Natural killer cell (primary cell): Measurements from ENCODE around the gene CALHM6. TPM values are rescaled to one million over a fixed set of nuclear protein-coding genes. Genes with fewer than 3 reads are reported as not detected.

Source experiments
- ATAC-seq, 3 donors: fragments of 150-1000 bp in 2 of 3; fragments of 200-7000 bp in 1 of 3; cut with Tn5 transposase; 1 replicate in 1 of 3; 2 replicates in 2 of 3; pipeline ENCODE4 v1.10.0; 2021; ENCODE audit warnings: mild to moderate bottlenecking in 2 of 3, moderate library complexity in 2 of 3
- DNase-seq, 2 donors: peaks; one replicate each; pipeline versions ENCODE4 v3.0.0 to v3.0.0-alpha.2; 2013 to 2021; ENCODE audit warnings: mixed read lengths in 1 of 2
- H3K27ac ChIP-seq: one replicate; pipeline ENCODE4 v1.5.1; 2013; ENCODE audit warnings: mild to moderate bottlenecking, low read length
- H3K27me3 ChIP-seq: one replicate; pipeline ENCODE4 v1.6.1; 2013; ENCODE audit warnings: low read length; ENCODE audit not compliant: control insufficient read depth, insufficient read depth
- H3K36me3 ChIP-seq: one replicate; pipeline ENCODE4 v1.6.1; 2013; ENCODE audit warnings: low read length; ENCODE audit not compliant: control insufficient read depth, insufficient read depth
- H3K4me1 ChIP-seq: one replicate; pipeline ENCODE4 v1.6.1; 2013; ENCODE audit warnings: low read length; ENCODE audit not compliant: control insufficient read depth, insufficient read depth
- H3K4me3 ChIP-seq: one replicate; pipeline ENCODE4 v1.5.1; 2013; ENCODE audit warnings: low read length
- H3K9me3 ChIP-seq: one replicate; pipeline ENCODE4 v1.6.1; 2013; ENCODE audit warnings: low read length; ENCODE audit not compliant: control insufficient read depth, insufficient read depth
- H3K27ac Mint-ChIP-seq, 2 donors: one replicate each; pipeline ENCODE4 v1.8.0; 2022; ENCODE audit warnings: mild to moderate bottlenecking in 2 of 2, mixed read lengths in 2 of 2, moderate library complexity in 1 of 2
- H3K27me3 Mint-ChIP-seq, 2 donors: one replicate each; pipeline ENCODE4 v1.8.0; 2022; ENCODE audit warnings: low read depth in 2 of 2, mixed read lengths in 2 of 2
- H3K36me3 Mint-ChIP-seq: one replicate; pipeline ENCODE4 v1.8.0; 2022; ENCODE audit warnings: mixed read lengths
- H3K4me1 Mint-ChIP-seq, 2 donors: one replicate each; pipeline ENCODE4 v1.8.0; 2022; ENCODE audit warnings: mixed read lengths in 2 of 2
- H3K4me3 Mint-ChIP-seq: one replicate; pipeline ENCODE4 v1.8.0; 2022; ENCODE audit warnings: mild to moderate bottlenecking, moderate library complexity, mixed read lengths
- H3K9me3 Mint-ChIP-seq, 2 donors: one replicate each; pipeline ENCODE4 v1.8.0; 2022; ENCODE audit warnings: mixed read lengths in 2 of 2
- CTCF ChIP-seq: fragments of 200-600 bp; IDR thresholded peaks from one replicate; pipeline ENCODE4 v1.8.0; 2022; ENCODE audit warnings: antibody characterized with exemption
- WGBS: methylation state at CpG from one replicate; pipeline ENCODE4 v1.1.7; 2013; ENCODE audit warnings: missing lambda C conversion rate; ENCODE audit not compliant: insufficient coverage; 5-methylcytosine and 5-hydroxymethylcytosine counted together
- intact Hi-C: fragments of 100-400 bp; cut with micrococcal nuclease; formaldehyde crosslinking; loops from one replicate; pipeline ENCODE4 v1.14.2; 2022
- total RNA-seq, 4 donors: library from RNA; stranded (reverse); fragments of 120-200 nt in 1 of 4; gene quantifications; one replicate each; pipeline versions ENCODE4 v1.2.3 to v1.2.4, GENCODE V29; 2013 to 2022

CALHM6 gene
- total RNA-seq, 3 donors from 2014 or later (not counting 1 experiment from before 2014, with no cell fraction given), result 7.9 to 20.6 (median 12.3) TPM

DNA sequence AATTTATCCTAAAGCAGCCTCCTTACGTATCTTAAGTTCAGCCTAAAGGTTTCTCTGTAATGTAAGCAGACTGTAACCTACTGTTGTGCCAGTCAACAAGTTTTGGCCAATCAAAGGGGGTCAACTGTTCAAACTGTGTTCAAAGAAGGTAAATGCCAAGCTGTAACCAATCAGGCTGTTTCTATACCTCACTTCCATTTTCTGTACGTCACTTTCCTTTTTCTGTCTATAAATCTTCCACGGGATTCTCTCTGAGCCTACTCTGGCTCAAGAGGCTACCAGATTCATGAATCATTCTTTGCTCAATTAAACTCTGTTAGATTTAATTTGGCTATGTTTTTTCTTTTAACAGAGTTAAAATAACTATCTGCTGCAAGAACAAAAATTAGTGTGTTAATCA is 5.1 kb upstream of the CALHM6 start:
- H3K27me3 ChIP-seq, result no peaks in the 10 kb centered on the region
- peaks cover under 1% of the 10 kb centered on the region for H3K4me1 ChIP-seq
- intact Hi-C loops, result no loop called here
- no peaks in the 10 kb centered on the region for H3K36me3 ChIP-seq
- no peaks in the 10 kb centered on the region for H3K9me3 ChIP-seq
- no peak overlapping the region for H3K4me3 Mint-ChIP-seq
- H3K9me3 Mint-ChIP-seq, result no peaks in the 10 kb centered on the region
- H3K27me3 Mint-ChIP-seq, result peaks cover 3 to 12% of the 10 kb centered on the region in 2 donors
- no peak for DNase-seq
- H3K27ac Mint-ChIP-seq, result no peak overlapping the region
- ATAC-seq, result no peak
- no peaks in the 10 kb centered on the region for H3K36me3 Mint-ChIP-seq
- H3K27ac ChIP-seq, result no peak overlapping the region
- peaks cover 4 to 8% of the 10 kb centered on the region in 2 donors for H3K4me1 Mint-ChIP-seq
- WGBS, result 96% methylated on average over 3 of the region's 3 CpGs
- H3K4me3 ChIP-seq, result no peak overlapping the region
- no peak for TF ChIP-seq CTCF

DNA sequence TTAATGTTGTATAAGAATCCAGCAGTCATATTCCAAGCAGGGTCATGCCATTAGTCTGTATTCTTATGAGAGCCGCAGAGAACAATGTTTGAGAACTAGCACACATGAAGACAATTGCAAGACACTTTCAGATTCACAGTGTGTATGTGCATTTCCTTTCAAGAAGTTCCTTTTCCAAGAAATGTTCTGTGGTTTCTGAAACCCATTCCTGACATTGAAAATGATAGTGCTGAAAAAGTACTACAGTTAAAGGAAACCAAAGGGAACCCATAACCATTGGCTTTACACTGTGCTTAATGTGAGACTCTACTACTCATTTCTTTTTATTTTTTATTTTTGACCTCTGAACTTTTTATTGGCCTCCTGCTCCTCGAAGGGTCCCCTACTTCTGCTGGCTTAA is 4.2 kb upstream of the CALHM6 start:
- intact Hi-C loops, result no loop called here
- WGBS, result 68% methylated on average over 2 of the region's 2 CpGs
- Histone ChIP-seq H3K9me3 (no peaks in the 10 kb centered on the region), H3K4me3 (no peak overlapping the region), H3K27ac (no peak overlapping the region), H3K36me3 (no peaks in the 10 kb centered on the region), H3K27me3 (no peaks in the 10 kb centered on the region), H3K4me1 (peaks cover 9% of the 10 kb centered on the region)
- Mint-ChIP-seq H3K4me1 (peaks cover 10 to 12% of the 10 kb centered on the region in 2 donors), H3K27ac (no peak overlapping the region), H3K36me3 (no peaks in the 10 kb centered on the region), H3K27me3 (peaks cover 3 to 12% of the 10 kb centered on the region in 2 donors), H3K9me3 (no peaks in the 10 kb centered on the region), H3K4me3 (no peak overlapping the region)
- no peak for TF ChIP-seq CTCF
- ATAC-seq, result no peak
- no peak for DNase-seq

- no peak overlapping the region for H3K27ac ChIP-seq
- intact Hi-C loops, result no loop called here
- TF ChIP-seq CTCF, result no peak
- Mint-ChIP-seq H3K9me3 (no peaks in the 10 kb centered on the region), H3K4me3 (no peak overlapping the region), H3K27me3 (peaks cover 3 to 9% of the 10 kb centered on the region in 2 donors), H3K36me3 (no peaks in the 10 kb centered on the region), H3K27ac (no peak overlapping the region), H3K4me1 (peaks cover 16 to 19% of the 10 kb centered on the region in 2 donors)
- ATAC-seq (no peak), DNase-seq (no peak)
- H3K4me1 ChIP-seq, result peaks cover 15% of the 10 kb centered on the region
- H3K36me3 ChIP-seq, result no peaks in the 10 kb centered on the region
- no peak overlapping the region for H3K4me3 ChIP-seq
- WGBS, result 92% methylated on average over 8 of the region's 9 CpGs
- H3K27me3 ChIP-seq, result no peaks in the 10 kb centered on the region
- no peaks in the 10 kb centered on the region for H3K9me3 ChIP-seq
Observed at GRCh38 chr6:116458264-116458663, 2.9 kb upstream of the CALHM6 start.

DNA sequence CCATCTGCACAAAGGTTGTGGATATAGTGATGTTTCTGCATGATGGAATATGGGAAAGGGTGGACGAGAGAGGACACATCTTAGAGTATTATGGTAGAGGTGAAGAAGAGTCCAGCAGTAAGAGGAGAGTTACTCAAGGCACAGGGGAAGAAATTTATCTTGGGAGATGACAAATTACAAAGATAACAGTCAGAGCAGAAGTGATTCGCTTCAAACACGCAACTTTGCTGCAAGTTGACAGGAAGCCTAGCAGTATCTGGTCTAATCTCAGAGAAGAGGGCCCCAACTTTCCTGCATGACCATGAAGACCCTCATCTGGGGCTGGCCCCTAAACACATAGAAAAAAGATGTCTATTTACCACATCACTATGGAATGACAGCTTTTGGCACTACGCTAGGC is 1.2 kb upstream of the CALHM6 start:
- Histone ChIP-seq H3K9me3 (no peaks in the 10 kb centered on the region), H3K4me1 (peaks cover 15% of the 10 kb centered on the region), H3K27ac (no peak overlapping the region), H3K27me3 (no peaks in the 10 kb centered on the region), H3K36me3 (no peaks in the 10 kb centered on the region), H3K4me3 (no peak overlapping the region)
- Mint-ChIP-seq H3K4me1 (peaks cover 16 to 27% of the 10 kb centered on the region in 2 donors), H3K27ac (no peak overlapping the region), H3K9me3 (no peaks in the 10 kb centered on the region), H3K36me3 (no peaks in the 10 kb centered on the region), H3K27me3 (no peaks in the 10 kb centered on the region), H3K4me3 (no peak overlapping the region)
- no peak for DNase-seq
- TF ChIP-seq CTCF, result no peak
- ATAC-seq, result no peak
- WGBS, result 91% methylated on average over 3 of the region's 4 CpGs
- intact Hi-C loops, result no loop called here
